ENCODE data around the gene DSCAM.
"Not testable (repeated sequence)": the region's sequence is repeated elsewhere in the genome, so short reads cannot be mapped to it uniquely, and the experiment has no call there.

Gene DSCAM

GRCh38 chr21:40200126-40200525 lies 646.8 kb downstream of the DSCAM start:
- no peak for DNase-seq

DNA sequence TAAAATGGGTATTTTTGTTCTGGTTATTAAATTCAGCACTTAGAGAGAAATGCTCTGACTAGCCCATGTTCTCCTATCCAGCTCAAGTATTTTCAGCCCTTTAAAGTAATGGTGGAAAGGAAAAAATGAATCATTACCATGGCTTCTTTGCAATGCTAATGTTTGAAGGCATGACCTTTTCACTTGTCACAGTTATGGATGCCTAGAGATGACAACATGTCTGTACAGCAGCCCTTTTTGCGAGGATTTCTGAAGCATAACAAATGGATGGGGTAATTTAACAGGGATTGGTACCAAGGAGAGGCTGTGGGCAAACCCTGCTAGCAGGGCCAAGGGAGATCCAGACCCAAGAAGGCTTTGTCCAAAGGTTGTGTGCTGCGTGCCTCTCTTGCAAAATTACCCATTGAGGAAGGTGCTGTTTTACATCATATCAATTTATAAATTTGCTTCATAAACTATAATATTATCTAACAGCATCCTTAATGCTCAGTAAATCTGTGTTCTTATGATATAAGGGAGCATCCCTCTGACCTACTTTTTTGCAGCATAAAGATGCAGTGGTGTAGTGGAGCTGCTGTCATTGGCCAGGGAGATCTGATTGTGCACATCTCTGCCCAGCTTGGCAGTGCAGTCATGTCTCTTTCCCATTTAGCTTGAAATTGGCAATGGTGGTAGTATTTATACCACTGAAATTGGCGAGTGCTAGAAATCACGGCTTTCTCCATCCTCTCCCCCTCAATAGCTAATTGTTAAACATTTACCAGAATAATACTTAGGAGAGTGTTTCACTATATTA lies 652.6 kb downstream of the DSCAM start:
- no peak for DNase-seq

- DNase-seq: no peak
Observed at GRCh38 chr21:40191616-40192015, 655.3 kb downstream of the DSCAM start.

DNA sequence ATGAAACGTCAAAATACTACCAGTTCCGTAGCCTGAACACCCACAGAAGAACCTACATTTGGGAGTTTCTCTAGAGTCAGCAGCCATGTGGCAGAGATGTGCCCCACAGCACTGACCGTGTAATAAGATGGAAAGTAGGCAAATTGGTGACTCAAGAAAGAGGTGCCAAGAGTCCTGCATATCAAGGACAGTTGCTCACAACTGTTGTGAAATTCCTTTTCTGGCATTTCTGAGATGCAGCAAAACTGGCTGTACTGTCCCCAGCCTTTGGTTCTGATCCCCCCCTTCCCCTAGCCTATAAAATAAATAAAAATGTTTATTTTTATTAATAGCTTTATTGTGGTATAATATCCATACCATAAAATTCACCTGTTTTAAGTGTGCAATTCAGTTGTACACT lies 655.8 kb downstream of the DSCAM start:
- no peak for DNase-seq

GRCh38 chr21:40187946-40188654 lies 658.9 kb downstream of the DSCAM start:
- no peak for DNase-seq

DNA sequence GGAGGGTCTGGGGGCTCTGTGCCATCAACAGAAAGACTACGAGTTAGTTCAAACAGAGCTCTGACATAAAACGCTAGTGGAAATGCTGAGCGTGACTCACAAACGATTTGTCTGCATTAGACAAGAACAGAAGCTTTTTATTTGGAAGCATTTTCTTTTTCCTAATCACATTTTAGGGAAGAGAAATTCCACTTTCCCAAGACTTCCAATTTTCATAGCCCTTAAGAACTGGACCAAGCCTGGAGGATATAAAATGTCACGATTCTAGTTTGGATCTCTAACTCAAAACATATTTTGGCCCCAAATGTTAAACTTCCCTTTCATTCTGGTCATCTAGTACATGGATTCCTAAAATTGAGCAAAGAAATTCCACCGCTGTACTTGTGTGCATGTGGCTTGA lies 659.7 kb downstream of the DSCAM start:
- no peak for DNase-seq

GRCh38 chr21:40186045-40186444 lies 660.9 kb downstream of the DSCAM start:
- DNase-seq: peak; percentile 65

DNA sequence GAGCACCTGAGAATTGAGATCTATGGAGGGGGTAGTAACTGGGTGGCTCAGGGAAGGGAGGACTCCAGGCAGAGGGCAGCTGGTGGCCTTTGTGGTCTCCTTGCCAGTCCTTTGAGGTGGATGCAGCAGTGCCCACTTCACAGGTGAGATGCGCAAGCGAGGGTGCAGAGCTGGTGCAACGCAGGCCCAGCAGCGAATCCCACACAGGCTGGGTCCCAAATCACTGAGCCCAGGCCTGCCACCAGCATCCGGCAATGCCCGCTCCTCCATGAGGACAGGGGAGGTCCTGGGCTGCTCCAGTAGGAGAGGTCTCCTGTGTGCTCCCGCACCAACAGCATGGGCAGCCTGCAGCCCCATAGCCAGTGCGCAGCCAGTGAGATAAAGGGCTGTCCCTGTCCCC lies 661.8 kb downstream of the DSCAM start:
- DNase-seq: no peak

DNA sequence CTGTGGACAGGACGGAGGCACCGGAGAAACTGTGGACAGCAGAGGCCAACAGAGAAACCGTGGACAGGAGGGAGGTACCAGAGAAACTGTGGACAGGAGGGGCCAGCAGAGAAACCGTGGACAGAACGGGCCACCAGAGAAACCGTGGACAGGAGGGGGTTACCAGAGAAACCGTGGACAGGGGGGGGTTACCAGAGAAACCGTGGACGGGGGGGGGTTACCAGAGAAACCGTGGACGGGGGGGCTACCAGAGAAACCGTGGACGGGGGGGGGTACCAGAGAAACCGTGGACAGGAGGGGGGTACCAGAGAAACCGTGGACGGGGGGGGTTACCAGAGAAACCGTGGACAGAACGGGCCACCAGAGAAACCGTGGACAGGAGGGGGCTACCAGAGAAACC lies 664.5 kb downstream of the DSCAM start:
- not testable (repeated sequence) for DNase-seq

DNA sequence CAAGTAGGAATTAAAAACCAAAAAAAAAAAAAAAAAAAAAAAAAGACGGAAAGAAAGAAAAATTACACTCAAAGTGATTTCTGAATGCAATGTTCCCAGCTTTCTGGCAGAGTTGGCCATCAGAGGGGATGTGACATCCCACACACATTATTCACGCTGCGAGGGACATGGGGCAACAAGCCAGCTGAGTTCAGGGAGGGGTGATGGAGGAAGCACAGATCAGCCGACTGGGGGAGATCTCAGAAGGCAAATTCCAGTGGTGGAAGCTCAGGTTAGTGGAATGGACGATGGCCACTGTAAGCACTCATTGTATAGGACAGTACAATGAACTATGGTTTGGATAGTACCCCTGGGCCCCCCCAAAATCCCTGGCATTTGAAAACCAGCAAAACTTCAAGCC lies 667.8 kb downstream of the DSCAM start:
- DNase-seq: no peak

DNA sequence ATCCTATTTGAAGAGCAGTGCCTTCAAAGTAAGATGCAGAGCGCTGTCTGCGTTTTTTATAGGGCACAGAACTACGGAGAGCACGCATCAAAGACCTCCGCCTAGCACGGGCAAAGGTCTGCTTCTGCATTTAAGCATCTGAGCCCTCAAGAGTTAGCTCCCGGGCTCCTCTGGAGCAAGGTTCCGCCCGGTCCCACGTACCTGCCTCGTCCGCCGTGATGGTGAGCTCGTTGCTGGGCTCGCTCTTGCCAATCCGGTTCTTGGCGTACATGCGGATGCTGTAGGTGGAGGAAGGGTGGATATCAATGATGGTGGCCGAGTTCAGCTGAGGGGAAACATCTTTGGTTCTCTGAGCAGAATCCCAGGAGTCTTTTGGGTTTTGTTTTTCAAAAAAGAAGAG lies 668.2 kb downstream of the DSCAM start:
- DNase-seq: no peak

GRCh38 chr21:40177979-40178378 lies 669.0 kb downstream of the DSCAM start:
- DNase-seq: no peak

- peak; percentile 69 for DNase-seq
Observed at GRCh38 chr21:40176724-40177123, 670.2 kb downstream of the DSCAM start.

- DNase-seq: peak; percentile 58
Observed at GRCh38 chr21:40173816-40174215, 673.1 kb downstream of the DSCAM start.

DNA sequence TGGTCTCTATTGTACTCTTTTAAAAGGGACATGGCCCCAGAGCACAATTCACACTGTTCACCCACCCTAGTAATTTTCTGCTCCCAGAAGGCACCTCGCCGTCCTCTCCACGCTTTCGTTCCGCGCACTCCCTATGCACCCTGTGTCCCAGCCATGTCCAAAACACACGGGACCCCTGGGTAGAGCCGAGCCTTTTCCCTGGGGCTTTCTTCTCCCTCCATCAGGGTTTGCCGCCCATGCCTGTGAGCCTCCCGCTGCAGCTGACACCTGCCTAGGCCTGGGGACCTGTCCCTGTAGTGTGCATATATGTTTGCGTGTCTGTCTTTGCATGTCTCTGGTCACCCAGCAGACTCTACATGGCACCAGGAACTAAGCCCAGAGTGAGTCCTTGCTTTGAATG lies 677.0 kb downstream of the DSCAM start:
- no peak for DNase-seq

DNA sequence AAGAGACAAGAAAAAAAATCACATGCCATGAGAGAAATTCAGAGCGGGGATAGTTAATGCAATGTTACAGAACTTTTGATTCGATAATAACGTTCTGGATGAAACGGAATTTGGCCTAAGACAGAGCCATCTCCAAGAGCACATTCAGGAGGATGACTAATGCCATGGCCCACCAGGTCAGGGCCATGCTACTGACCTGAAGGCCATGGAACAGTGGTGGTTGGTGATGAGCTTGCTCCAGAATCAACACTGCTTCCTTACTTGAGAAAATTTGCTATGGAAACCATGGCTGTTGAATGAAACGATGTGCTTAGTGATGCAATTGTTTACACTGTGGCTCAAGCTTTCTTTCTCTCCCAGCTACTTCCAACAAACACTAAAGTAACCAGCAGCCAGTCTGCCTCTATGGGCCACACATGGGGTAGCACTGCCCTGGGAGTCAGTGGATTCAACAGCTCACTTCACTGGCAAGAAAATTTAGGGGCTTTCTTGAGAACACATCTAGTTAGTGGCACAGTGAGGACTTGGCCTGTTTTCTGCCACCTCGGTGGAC lies 680.6 kb downstream of the DSCAM start:
- DNase-seq: no peak

DNA sequence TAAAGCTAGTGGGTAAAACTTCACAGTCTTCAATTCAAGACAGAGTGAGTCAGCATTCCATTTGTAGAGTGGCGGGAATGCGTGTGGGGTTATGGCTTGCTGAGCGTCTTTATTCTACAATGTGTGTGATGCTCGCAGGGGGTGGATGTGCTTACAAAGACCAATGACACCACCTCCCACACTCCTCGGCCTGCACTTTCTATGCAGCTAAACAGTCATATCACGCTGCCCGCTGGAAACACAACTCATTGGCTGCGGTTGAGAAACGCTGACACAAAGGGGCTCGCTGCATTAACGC lies 681.2 kb downstream of the DSCAM start:
- peak; percentile 56 for DNase-seq

DNA sequence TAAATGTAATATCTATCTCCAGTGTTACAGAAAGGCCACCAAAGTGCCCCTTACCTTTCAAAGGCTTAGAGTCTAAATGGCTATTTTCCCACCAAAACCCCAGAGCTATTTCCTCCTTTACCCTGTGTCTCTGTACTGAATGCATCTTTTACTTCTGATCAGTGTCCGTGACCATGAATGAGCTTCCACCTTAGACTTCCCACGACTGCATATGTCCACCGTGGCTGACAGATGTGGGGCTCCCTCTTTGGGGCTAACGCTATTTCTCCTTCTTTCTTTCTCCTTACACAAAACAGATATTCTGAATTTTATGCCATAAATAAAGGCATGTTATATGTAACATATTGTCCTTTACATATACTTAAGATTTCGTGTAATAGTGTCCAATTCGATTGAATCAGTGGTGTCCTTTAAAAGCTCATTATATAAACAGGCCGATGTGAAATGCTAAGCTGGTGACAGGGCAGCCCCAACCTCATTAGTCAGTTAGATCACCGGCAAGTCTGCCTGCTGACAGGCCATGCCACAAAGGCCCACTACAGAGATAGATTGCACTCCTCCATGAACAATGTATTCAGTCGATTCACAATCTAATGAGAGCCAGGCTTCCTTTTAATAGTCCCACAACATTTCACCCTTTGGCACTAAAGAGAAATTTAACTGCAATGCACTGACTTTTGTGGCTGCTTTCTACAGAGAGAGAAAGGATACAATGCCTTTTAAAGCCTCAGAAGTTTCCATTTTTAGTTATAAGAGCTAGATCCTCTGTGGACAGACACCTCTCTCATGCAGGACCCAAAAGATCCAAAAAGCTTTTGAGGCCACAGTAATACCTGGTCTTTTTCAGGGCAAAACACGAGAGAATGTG lies 681.8 kb downstream of the DSCAM start:
- DNase-seq: peak; percentile 76

DNA sequence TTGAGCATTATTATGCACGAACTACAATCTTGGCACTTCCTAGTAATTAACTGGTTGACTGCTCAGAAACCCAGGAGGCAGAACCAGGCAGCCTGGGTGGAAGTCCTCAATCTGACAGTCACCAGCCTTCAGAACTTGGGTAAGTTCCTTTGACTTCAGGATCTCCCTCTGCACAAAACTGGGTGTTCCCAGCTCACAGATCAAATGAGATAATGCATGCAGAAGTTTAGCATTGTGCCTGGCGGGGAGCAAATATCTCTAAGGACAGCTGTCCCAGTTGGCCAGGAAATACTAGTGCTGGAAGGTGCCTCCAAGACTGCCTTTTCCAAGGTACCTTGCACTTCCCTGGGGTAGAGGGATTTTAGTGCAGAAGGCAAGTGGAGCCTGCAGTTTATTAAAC lies 684.9 kb downstream of the DSCAM start:
- no peak for DNase-seq

GRCh38 chr21:40160911-40161310 lies 686.0 kb downstream of the DSCAM start:
- no peak for DNase-seq

DNA sequence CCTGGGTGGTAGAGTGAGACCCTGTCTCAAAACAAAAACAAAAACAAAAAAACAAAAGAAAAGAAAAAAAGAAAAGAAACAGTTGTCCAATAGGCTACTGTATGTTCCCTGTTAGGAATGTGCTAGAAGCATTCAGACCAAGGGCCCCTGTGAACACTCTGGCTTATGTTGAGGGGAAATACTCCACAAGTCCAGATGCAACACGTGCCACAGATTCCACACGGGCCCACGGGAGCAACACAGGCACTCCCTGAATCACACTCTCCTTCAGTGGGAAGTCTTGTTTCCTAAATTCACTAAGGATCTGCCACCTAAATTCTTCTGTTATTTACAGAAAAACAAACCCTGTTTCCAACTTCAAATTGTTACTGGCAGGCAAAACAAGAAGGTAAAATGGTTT lies 688.6 kb downstream of the DSCAM start:
- DNase-seq: no peak

DNA sequence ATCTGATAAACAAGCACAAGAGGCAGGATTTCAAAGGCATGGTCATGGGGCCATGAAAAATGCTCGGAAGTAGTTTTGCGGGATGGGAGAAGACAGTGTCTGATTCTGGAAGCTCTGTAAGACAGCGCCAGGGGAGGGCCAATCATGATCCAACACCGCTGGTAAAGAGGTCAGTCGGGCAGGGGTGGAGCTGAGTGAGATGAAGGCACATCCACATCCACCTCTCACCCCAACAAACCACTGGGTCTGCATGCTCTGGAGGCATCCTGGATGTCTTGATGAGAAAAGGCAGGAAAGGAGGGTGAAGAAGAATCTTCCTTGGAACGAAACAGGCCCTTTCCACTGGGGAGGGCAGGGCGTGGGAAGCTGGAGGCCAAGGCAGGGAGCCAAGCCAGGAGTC lies 691.4 kb downstream of the DSCAM start:
- no peak for DNase-seq

DNA sequence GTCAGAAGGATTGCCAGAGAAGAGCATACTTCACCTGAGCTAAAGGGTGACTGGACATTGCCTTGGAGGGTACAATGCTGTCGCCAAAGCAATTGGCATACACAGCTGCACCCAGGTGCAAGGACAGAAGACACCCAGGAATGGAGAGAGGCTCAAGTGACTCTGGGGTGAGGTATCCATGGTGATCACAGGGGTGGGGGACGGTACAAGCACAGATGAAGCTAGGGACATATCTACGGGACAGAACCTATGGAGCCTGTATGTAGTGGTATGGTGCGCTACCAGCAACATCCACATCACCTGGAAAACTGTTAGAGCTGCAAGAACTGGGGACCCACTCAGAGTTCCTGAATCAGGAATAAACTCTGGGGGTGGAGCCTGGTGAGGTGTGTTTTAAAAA lies 693.6 kb downstream of the DSCAM start:
- no peak for DNase-seq

DNA sequence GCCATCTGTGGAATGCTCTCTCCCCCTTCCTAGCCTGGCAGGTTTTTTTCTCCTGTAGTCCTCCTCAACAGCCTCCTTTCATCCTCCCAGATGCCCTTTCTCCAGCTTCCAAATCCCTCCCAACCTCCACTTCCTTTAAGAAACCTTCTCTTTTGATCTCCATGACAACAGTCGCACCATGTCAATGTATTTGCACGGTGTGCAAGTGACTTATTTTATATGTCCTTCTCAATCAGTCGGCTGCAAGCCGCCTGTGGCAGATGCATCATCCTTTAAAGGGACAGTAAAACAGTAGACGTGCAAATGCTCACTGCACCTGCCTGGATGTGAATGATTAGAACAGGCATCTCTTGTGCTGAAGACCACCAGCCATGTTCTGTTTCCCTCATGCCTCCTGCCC lies 694.5 kb downstream of the DSCAM start:
- DNase-seq: no peak

Data from eye (tissue), 1 donor.